IPS DF 6.9 (cell line): ENCODE data around the gene BRD1.

Source experiments
- DNase-seq: peaks from one replicate; pipeline ENCODE4 v3.0.0-alpha.2; 2013; ENCODE audit warnings: low read depth, low spot score
- H3K27ac ChIP-seq: one replicate; pipeline ENCODE4 v1.5.1; 2013; ENCODE audit warnings: low read length, control low read depth
- H3K27me3 ChIP-seq: 2 replicates; pipeline ENCODE4 v1.6.1; 2013; ENCODE audit warnings: mild to moderate bottlenecking, low read length; ENCODE audit not compliant: control insufficient read depth, insufficient read depth
- H3K36me3 ChIP-seq: 2 replicates; pipeline ENCODE4 v1.6.1; 2013; ENCODE audit warnings: low read length; ENCODE audit not compliant: control insufficient read depth, insufficient read depth
- H3K4me1 ChIP-seq: 2 replicates; pipeline ENCODE4 v1.6.1; 2013; ENCODE audit warnings: low read length; ENCODE audit not compliant: control insufficient read depth, insufficient read depth
- H3K4me3 ChIP-seq: 2 replicates; pipeline ENCODE4 v1.5.1; 2013; ENCODE audit warnings: mild to moderate bottlenecking, low read length
- H3K9me3 ChIP-seq: 2 replicates; pipeline ENCODE4 v1.6.1; 2013; ENCODE audit warnings: low read length, inconsistent platforms; ENCODE audit not compliant: control insufficient read depth, insufficient read depth
- WGBS: extraction: QIAGEN DNeasy Blood & Tissue Kit; methylation state at CpG from one replicate; pipeline ENCODE4 v1.1.7; 2013; ENCODE audit warnings: mixed read lengths, missing lambda C conversion rate; ENCODE audit not compliant: insufficient read length, insufficient coverage; 5-methylcytosine and 5-hydroxymethylcytosine counted together

Gene BRD1

GRCh38 chr22:49756676-49757075 is 71.0 kb downstream of the BRD1 start:
- WGBS, result no CpG with 5 or more reads among the region's 7 CpGs
- H3K9me3 ChIP-seq, result peaks cover 8% of the 10 kb centered on the region
- no peaks in the 10 kb centered on the region; the same call in 1 of the 2 replicates for H3K36me3 ChIP-seq
- H3K27me3 ChIP-seq, result no peaks in the 10 kb centered on the region
- DNase-seq, result no peak
- H3K27ac ChIP-seq, result no peak overlapping the region
- no peaks in the 10 kb centered on the region for H3K4me1 ChIP-seq
- H3K4me3 ChIP-seq, result no peak overlapping the region; the same call in 1 of the 2 replicates

DNA sequence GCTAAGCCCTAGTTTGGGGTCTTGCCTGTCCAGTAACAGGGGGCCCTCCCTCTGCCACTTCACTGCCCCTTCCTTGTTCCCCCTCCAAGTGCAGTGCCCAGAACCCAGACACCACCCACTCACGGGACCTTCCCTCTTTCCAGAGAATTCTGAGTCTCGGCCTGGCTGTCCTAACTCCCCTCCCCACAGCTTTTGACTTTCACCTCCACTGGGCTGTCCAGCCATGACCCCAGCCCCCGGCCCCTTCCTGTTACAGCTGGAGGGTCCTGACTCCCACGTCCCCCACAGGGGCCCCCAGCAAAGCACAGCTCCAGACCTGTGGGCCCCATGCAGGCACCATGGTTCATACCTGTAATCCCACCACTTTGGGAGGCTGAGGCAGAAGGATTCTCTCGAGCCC is 71.5 kb downstream of the BRD1 start:
- no CpG with 5 or more reads among the region's 5 CpGs for WGBS
- H3K27me3 ChIP-seq, result no peaks in the 10 kb centered on the region
- no peaks in the 10 kb centered on the region; the same call in 1 of the 2 replicates for H3K36me3 ChIP-seq
- no peak overlapping the region for H3K27ac ChIP-seq
- DNase-seq, result no peak
- no peak overlapping the region for H3K4me3 ChIP-seq
- peaks cover 8% of the 10 kb centered on the region for H3K9me3 ChIP-seq
- no peaks in the 10 kb centered on the region for H3K4me1 ChIP-seq

DNA sequence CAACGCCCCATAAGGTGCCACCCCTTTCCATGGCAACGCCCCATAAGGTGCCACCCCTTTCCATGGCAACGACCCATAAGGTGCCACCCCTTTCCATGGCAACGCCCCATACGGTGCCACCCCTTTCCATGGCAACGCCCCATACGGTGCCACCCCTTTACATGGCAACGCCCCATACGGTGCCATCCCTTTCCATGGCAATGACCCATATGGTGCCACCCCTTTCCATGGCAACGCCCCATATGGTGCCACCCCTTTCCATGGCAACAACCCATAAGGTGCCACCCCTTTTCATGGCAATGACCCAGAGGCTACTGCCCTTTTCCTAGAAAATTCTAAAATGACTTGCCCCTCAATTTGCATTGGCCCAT is 72.1 kb downstream of the BRD1 start:
- no CpG with 5 or more reads among the region's 10 CpGs for WGBS
- DNase-seq, result no peak
- Histone ChIP-seq H3K27ac (no peak overlapping the region), H3K36me3 (no peaks in the 10 kb centered on the region; the same call in 1 of the 2 replicates), H3K4me3 (no peak overlapping the region), H3K27me3 (no peaks in the 10 kb centered on the region), H3K9me3 (peaks cover 10% of the 10 kb centered on the region), H3K4me1 (no peaks in the 10 kb centered on the region)

GRCh38 chr22:49754696-49755630 is 72.7 kb downstream of the BRD1 start:
- DNase-seq, result no peak

DNA sequence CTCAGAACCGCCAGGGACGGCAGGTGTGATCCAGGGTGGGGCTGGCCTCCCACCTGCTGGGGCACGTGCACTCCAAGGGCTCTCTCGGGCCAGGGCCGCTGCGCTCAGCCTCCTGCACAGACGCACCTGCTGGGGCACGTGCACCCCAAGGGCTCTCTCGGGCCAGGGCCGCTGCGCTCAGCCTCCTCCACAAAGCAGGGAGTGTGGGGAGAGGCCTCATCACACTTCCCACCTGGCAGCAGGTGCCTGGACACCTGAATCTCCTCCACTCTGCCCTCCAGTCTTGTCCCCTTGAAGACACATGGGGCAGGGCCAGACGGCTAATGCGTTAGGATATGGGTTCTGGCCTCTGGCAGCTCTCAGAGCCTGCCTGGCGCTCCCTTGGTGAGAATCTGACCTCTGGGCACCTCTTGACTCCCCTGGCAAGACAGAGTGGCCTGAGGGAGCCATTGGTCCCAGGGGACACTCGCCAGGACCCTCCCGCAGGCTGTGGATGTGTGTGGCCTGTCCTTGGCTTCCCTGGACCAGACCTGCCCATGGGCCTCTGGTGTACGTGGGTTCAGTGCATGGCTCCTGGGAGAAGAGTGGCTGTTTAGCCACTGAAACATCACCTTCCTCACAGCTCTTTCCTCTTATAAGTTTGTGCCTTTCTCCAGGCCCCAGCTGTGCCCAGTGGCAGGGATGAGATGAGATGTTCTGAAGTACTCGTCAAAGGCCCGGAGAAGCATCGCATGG is 73.5 kb downstream of the BRD1 start:
- no CpG with 5 or more reads among the region's 20 CpGs for WGBS
- H3K27me3 ChIP-seq, result no peaks in the 10 kb centered on the region
- H3K36me3 ChIP-seq, result no peaks in the 10 kb centered on the region; the same call in 1 of the 2 replicates
- DNase-seq, result no peak
- H3K4me1 ChIP-seq, result no peaks in the 10 kb centered on the region
- H3K9me3 ChIP-seq, result peaks cover 19% of the 10 kb centered on the region
- no peak overlapping the region for H3K27ac ChIP-seq
- no peak overlapping the region for H3K4me3 ChIP-seq

More at GRCh38 chr22:49754696-49755630, 72.7 kb downstream of the BRD1 start:
- no peaks in the 10 kb centered on the region; the same call in 1 of the 2 replicates for H3K36me3 ChIP-seq
- no peaks in the 10 kb centered on the region for H3K27me3 ChIP-seq
- no peak overlapping the region for H3K4me3 ChIP-seq
- H3K9me3 ChIP-seq, result peaks cover 11% of the 10 kb centered on the region
- no peaks in the 10 kb centered on the region for H3K4me1 ChIP-seq
- no CpG with 5 or more reads among the region's 25 CpGs for WGBS
- H3K27ac ChIP-seq, result no peak overlapping the region

DNA sequence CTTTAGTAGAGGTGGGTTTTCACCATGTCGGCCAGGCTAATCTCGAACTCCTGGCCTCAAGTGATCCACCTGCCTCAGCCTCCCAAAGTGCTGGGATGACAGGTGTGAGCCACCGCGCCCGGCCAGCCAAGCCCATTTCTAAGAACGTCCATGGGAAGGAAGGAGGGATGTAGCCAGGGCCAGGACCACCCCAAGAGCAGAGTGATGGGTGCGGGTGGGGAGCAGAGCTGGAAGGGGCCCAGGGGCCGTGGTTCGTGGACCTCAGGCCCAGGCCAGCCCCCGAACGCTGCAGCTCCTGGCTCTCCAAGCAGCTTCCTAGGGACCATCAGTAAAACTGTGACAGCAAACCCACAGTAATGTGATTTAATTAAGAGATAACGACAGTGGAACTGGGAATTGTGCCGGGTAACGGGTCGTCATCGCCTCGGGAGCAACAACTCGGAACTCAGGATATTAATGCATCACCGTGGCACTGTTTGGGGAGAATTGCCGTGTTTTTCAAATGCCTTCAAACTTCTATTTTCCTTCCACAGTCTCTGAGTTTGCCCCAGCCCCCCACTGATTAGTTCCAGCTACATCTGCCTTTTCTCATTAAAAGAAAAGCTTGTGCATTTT is 74.3 kb downstream of the BRD1 start:
- no peaks in the 10 kb centered on the region for H3K27me3 ChIP-seq
- H3K4me3 ChIP-seq, result no peak overlapping the region
- no peak overlapping the region for H3K27ac ChIP-seq
- no peaks in the 10 kb centered on the region for H3K4me1 ChIP-seq
- no peaks in the 10 kb centered on the region; the same call in 1 of the 2 replicates for H3K36me3 ChIP-seq
- no CpG with 5 or more reads among the region's 20 CpGs for WGBS
- H3K9me3 ChIP-seq, result peaks cover 20% of the 10 kb centered on the region
- no peak for DNase-seq

- no peaks in the 10 kb centered on the region for H3K27me3 ChIP-seq
- DNase-seq, result no peak
- H3K27ac ChIP-seq, result no peak overlapping the region
- WGBS, result no CpG with 5 or more reads among the region's 21 CpGs
- no peaks in the 10 kb centered on the region for H3K4me1 ChIP-seq
- no peak overlapping the region for H3K4me3 ChIP-seq
- peaks cover 21% of the 10 kb centered on the region for H3K9me3 ChIP-seq
- H3K36me3 ChIP-seq, result no peaks in the 10 kb centered on the region; the same call in 1 of the 2 replicates
Measured at GRCh38 chr22:49752598-49753091, 75.0 kb downstream of the BRD1 start.

DNA sequence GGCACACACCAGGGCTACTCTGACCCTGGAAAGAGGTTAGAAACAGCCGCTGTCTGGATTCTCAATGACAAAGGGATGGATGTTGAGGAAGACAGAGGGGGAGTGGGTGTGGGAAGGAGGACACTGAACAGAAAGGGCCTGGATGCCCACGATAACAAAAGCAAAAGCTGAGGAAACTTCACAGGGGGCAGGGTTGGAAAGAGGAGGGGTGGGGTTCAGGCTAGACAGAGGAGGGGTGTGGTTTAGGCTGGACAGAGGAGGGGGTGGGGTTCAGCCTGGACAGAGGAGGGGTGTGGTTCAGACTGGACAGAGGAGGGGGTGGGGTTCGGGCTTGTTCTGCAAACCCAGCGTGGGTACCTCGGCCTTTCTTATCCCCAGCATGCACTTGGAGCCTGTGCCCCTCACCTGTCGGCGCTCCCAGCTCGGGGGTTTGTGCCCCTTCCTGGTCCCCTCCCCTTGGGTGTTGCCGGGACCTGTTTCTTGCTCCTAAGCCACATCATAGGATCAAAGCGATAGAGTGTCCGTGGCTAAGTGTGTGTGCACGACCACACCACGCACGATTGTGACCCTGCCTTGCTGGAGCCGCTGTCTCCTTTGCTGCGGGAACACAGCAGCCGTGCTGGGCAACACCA is 75.6 kb downstream of the BRD1 start:
- H3K36me3 ChIP-seq, result no peaks in the 10 kb centered on the region; the same call in 1 of the 2 replicates
- no CpG with 5 or more reads among the region's 17 CpGs for WGBS
- H3K4me1 ChIP-seq, result no peaks in the 10 kb centered on the region
- peaks cover 22% of the 10 kb centered on the region for H3K9me3 ChIP-seq
- no peak overlapping the region for H3K27ac ChIP-seq
- no peak overlapping the region for H3K4me3 ChIP-seq
- no peak for DNase-seq
- no peaks in the 10 kb centered on the region for H3K27me3 ChIP-seq

DNA sequence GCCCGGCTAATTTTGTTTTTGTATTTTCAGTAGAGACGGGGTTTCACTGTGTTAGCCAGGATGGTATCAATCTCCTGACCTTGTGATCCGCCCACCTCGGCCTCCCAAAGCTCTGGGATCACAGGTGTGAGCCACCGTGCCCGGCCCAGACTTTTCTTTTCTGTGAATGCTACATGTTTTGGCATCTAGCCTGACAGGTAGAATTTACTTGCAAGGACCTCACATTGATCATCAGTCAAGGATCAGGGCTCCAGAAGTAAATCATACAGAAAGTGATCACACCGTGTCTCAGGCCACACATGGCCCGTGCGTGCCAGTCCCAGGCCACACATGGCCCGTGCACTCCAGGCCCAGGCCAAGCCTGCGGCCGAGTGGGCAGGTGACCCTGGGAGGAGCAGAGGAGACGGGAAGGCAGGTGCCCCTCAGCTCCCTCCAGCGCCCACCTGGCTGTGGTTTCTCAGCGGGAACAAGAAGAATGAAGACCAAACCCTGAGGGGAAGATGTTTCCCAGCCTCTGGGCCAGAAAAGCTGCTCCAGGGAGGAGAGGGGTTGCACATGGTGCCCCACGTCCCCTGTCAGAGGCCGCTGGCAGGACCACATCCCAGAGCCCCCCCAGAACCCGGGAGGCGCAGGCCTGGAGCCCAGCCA is 76.2 kb downstream of the BRD1 start:
- no peak overlapping the region for H3K27ac ChIP-seq
- no peaks in the 10 kb centered on the region; the same call in 1 of the 2 replicates for H3K36me3 ChIP-seq
- H3K9me3 ChIP-seq, result peaks cover 22% of the 10 kb centered on the region
- H3K4me3 ChIP-seq, result no peak overlapping the region
- DNase-seq, result no peak
- no peaks in the 10 kb centered on the region for H3K27me3 ChIP-seq
- H3K4me1 ChIP-seq, result no peaks in the 10 kb centered on the region
- WGBS, result no CpG with 5 or more reads among the region's 19 CpGs
